GM19467 (cell line): Measurements from ENCODE around the gene SNX11.
"Not testable (repeated sequence)": the region's sequence is repeated elsewhere in the genome, so short reads cannot be mapped to it uniquely, and the experiment has no call there.

Source experiments
- ATAC-seq: cut with Tn5 transposase; IDR thresholded peaks from one replicate; pipeline ENCODE4 v1.9.1; 2021; ENCODE audit warnings: mild to moderate bottlenecking, moderate library complexity; ENCODE audit not compliant: unreplicated experiment

The SNX11 gene, protein sequence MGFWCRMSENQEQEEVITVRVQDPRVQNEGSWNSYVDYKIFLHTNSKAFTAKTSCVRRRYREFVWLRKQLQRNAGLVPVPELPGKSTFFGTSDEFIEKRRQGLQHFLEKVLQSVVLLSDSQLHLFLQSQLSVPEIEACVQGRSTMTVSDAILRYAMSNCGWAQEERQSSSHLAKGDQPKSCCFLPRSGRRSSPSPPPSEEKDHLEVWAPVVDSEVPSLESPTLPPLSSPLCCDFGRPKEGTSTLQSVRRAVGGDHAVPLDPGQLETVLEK

DNA sequence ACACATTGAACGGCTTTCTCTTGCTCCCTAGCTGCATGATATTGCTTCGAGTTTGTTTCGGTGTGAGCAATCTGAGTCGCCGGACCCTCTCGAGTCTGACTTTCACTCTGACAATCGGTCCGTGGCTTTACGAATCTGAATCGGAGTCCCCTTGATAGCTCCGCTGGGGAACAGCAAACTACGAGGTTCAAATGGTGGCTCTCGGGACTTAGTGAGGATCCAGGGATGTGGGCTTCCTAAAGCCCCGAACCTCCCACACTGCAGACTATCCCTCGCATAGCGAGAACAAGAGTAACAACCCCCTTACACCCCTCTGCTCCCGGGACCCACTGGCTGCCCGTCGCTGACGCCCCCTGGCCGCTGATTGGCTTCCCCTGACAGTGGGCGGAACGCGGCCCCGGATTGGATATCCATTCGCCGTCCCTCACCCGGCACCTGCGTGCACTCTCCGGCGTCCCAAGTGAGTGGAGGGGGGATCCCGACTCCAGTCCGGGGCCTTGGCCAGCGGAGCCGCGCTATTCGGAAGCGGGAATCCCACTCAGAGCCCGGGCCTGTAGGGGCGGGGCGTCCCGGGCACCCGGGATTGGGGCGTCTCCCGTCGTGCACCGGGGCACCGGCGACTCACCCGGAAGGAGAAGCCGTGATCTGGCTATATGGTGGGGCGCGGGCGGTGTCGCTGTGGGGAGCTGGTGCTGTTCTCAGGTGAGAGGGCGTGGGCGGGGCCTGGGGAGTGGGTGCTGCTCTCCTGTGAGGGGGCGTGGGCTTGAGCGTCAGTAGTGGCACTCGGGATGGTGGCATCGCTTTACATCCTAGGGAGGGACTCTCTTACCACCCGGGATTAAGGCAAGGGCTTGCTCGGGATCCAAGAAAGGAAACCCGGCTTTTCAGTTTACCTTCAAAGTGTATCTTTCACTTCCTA is at the start of gene SNX11:
SNX11 (plus strand) TSS at position 630 of the 919 bp plus-strand sequence. CDS start 4,278 bp downstream, outside the sequence.
- peak; percentile 78 for ATAC-seq

- ATAC-seq: no peak
Observed at GRCh38 chr17:48058393-48059124, 49.0 kb upstream of the SNX11 start.

GRCh38 chr17:48059125-48059668 is 48.4 kb upstream of the SNX11 start:
- ATAC-seq: no peak

GRCh38 chr17:48060249-48060648 is 47.3 kb upstream of the SNX11 start:
- ATAC-seq: no peak

- ATAC-seq: no peak
Observed at GRCh38 chr17:48062273-48062672, 45.3 kb upstream of the SNX11 start.

DNA sequence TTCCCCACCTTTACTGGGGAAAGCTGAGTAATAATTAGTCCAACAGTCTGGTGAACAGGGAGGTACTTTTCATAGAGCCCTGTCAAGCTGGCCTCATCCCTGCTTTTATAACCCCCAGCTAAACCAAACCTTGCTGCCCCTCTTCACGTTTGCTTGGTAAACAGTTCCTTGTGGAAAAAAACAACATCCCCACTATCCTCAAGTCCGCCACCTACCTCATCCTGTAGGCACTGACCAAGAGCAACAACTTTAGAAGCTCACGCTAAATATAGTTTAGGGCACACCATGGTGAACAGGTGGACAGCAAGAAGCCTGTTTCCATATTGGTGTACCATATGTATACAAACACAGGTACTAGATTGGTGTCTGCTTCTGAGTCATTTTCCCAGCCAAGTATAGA is 42.9 kb upstream of the SNX11 start:
- ATAC-seq: no peak

- no peak for ATAC-seq
Observed at GRCh38 chr17:48066192-48066591, 41.4 kb upstream of the SNX11 start.

- no peak for ATAC-seq
Observed at GRCh38 chr17:48066656-48067055, 40.9 kb upstream of the SNX11 start.

DNA sequence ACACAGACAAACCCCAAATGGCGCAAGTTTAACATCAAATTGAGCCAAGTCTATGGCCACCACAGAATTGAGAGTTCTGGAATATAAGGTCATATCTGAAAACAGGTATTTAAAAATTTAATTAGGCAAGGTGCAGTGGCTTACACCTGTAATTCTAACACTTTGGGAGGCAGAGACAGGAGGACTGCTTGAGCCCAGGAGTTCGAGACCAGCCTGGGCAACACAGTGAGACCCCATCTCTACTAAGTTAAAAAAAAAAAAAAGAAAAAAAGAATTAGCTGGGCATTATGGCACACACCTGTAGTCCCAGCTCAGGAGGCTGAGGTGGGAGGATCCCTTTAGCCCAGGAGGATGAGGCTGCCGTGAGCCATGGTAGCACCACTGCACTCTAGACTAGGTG is 40.3 kb upstream of the SNX11 start:
- no peak for ATAC-seq

- ATAC-seq: not testable (repeated sequence)
Observed at GRCh38 chr17:48067808-48068207, 39.8 kb upstream of the SNX11 start.

DNA sequence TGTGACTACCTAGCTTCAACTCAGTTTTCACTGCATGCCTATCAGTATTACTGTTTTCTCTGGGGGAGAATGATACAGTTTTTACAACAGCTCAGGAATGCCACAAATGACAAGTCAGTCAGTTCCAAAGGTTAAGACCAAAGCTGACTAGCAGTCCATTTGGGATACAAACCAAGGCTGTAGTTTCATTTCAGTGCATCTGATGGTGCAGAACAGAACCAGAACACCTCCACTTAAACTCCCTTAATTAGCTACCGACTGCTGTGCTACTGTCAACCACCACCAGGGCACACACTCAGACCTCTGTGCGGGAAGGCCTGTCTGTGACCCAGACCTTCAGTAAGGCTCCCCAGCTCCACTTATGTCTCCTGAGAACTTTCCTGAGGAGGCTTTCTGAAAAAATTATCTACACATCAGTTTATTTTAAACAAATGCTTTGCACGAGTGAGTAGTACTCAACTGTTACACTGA is 39.0 kb upstream of the SNX11 start:
- no peak for ATAC-seq

GRCh38 chr17:48070195-48070594 is 37.4 kb upstream of the SNX11 start:
- no peak for ATAC-seq

DNA sequence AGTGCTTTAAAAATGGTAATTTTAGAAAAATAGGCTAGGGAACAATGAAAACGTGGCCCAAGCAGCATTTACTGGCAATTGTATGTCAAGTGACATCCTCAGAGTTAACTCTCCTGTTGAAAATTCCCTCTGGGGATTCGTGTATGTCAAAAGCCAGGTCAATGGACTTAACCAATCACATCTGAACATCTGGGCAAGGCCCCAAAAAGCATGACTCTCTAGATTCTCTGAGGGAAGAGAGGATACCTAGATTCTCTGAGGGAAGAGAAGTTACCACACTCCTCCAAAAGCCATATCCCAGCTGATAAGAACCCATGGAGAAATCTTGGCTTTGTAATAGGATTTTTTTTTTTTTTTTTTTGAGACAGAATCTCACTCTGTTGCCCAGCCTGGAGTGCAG is 35.9 kb upstream of the SNX11 start:
- no peak for ATAC-seq

GRCh38 chr17:48072811-48073210 is 34.8 kb upstream of the SNX11 start:
- ATAC-seq: not testable (repeated sequence)

- not testable (repeated sequence) for ATAC-seq
Observed at GRCh38 chr17:48073566-48074094, 33.9 kb upstream of the SNX11 start.

GRCh38 chr17:48074322-48075081 is 33.1 kb upstream of the SNX11 start:
- no peak for ATAC-seq

DNA sequence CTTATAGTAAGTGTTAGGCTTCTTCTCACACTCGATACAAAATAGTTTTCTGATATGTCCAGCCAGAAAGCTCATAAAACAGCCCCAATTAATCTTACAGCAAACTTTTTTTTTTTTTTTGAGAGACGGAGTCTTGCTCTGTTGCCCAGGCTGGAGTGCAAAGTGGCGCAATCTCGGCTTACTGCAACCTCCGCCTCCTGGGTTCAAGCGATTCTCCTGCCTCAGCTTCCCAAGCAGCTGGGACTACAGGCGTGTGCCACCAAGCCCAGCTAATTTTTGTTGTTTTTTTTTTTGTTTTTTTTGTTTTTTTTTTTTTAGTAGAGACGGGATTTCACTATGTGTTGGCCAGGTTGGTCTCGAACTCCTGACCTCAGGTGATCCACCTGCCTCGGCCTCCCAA is 30.4 kb upstream of the SNX11 start:
- not testable (repeated sequence) for ATAC-seq

GRCh38 chr17:48081858-48082257 is 25.7 kb upstream of the SNX11 start:
- no peak for ATAC-seq

GRCh38 chr17:48084932-48085331 is 22.6 kb upstream of the SNX11 start:
- no peak for ATAC-seq
